Measurements from ENCODE around the gene FAM20C. TPM values are rescaled to one million over a fixed set of nuclear protein-coding genes. Genes with fewer than 3 reads are reported as not detected.

The FAM20C gene
- total RNA-seq, 1 experiment from 2014 or later = 132 TPM

DNA sequence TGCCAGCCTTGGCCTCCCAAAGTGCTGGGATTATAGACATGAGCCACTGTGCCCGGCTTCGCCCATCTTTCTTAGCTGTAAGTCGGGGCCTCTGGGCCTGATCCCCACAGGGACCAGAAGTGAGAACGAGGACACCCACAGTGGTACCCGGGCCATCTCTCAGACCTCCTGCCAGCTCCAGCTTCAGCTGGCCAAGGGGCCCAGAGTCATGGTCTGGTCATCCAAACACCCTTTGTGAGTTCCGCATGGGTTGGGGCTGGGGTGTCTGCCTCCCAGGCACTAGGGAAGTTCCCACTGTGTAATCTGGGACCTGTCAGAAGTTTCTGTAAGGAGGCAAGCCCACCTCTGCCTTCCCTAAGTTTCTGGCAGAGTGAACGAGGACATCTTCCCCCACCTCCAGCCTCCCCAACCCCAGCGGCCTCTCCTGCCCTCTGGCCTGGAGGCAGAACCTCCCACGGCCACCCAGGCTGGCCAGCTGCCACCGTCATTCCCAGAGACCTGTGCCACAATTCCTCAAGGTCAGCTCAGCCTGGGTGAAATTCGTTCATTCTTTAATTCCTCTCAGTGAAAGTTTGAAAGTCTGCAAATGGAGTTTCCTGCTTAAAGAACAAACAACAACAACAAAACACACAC is 78.1 kb downstream of the FAM20C start:
- DNase-seq (ENCODE audit: low spot score) = no peak

DNA sequence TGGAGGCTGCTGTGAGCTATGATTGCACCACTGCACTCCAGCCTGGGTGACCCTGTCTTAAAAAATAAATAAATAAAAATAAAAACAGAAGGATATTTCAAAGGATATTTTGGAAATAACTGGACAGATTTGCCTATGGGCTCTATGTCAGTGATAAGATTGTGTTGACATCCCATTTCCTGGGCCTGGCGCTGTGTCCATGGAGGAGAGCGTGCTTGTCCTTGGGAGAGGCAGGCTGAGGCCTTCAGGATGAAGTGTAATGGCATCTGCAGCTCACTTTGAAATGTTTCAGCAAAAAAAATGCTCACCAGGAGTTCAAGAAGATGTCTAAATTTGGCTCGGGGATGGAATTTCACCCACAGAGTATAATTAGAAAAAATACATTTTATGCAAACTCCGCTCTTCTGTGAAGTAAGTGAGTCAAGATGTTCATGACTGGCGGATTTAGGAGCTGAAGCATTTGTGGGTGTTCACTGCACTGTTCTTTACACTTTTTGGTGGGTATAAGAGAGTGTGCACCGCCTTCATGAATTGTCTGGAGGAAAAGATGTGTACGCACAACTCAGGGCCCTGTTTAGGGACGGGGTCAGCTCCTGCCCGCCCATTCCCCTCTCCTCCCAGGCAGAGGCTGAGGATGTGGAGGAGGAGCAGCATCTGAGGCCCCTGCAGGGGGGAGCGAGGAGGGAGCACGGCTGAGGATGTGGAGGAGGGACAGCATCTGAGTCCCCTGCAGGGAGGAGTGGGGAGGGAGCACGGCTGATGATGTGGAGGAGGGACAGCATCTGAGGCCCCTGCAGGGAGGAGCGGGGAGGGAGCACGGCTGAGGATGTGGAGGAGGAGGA is 79.1 kb downstream of the FAM20C start:
- no peak for DNase-seq (ENCODE audit: low spot score)

DNA sequence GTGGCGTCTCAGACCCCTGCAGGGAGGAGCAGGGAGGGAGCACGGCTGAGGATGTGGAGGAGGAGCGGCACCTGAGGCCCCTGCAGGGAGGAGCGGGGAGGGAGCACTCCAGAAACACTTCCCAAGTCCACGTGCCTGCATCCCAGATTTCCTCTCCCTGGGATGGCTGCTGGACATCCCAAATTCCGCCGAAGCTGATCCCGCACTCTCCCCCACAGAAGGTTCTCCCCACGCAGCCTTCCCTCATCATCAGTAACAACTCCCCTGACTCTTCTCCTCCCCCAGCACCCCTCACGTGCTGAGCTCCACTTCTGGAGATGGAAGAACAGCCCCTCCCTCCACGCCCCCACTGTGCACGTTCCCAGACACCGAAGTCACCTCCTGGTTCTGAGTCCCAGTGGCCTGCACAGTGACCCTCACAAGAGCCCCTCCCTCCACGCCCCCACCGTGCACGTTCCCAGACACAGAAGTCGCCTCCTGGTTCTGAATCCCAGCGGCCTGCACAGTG is 79.8 kb downstream of the FAM20C start:
- no peak for DNase-seq (ENCODE audit: low spot score)

DNA sequence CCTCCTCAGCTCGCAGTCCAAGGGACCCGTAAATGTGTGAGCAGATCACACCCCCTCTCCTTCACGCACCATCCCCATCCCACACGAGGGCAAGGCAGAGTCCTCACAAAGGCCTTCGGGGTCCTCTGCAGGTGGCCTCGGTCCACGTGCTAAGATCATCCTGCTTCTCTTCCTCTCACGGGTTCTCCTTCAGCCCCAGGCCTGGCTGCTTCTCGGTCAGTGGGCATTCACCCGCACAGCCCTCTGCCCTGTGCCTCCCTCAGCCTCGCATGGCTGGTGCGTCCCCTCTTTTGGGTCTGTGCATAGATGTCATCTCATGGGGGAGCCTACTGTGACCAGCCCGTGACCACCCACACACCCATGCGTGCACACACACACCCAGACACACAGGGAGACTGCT is 80.3 kb downstream of the FAM20C start:
- DNase-seq (ENCODE audit: low spot score) = no peak

DNA sequence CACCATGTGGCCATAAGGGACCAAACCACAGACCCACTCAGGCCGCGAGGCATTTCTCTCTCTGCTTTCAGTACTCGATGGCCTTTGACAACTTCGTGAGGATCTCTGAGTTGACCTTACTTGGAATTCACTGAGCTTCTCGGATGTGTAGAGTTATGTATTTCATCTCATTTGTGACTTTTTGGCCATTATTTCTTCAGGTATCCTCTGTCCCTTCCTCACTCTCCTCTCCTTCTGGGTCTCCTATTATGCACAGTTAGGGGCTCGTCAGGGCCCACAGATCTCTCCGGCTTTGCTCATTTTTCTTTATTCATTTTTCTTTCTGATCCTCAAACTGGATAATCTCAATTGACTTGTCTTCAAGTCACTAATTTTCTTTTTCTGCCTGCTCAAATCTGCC is 81.0 kb downstream of the FAM20C start:
- DNase-seq (ENCODE audit: low spot score) = no peak

DNA sequence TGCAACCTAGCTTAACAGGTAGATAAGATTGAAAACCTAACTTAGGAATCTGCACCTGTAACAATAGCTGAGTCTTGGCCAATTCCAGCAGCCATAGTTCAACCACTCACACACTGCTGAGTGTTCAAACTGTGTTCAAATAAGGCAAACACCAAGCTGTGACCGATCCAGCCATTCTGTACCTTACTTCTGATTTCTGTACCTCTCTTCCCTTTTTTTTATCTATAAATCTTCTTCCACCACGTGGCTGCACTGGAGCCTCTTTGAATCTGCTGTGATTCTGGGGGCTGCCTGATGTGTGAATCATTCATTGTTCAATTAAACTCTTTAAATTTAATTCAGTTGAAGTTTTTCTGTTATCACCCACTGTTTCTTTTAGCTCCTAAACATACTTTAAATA is 81.9 kb downstream of the FAM20C start:
- DNase-seq (ENCODE audit: low spot score) = no peak

DNA sequence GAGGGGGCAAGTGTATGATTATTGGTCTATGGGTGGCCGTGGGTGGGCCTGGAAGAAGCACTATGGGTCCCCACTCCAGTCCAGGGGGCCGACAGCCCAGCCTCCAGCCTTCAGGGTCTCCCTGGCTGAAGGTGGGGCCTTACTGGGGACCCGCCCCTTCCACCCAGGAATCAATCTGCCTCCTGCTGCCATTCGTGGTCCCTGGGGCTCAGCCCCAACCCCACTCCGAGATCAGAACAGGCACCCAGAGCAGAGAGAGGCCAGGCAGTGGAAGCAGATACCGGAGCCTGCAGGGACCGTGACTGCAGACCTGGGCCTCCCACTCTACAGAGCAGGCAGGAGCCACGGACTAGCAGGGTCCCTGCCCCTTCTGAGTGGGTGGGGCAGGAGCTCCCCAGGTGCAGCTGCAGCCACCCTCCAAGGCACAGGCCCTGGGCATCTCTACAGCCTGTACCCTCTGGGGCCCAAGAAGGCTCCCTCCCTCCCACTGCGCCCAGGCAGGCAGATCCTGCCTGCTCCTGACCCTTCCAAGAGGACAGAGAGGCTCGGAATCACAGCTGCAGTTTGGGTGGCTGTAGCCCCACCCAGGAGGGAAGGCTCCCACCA is 84.0 kb downstream of the FAM20C start:
- DNase-seq (ENCODE audit: low spot score) = no peak

GRCh38 chr7:277228-277627 is 84.9 kb downstream of the FAM20C start:
- no peak for DNase-seq (ENCODE audit: low spot score)

DNA sequence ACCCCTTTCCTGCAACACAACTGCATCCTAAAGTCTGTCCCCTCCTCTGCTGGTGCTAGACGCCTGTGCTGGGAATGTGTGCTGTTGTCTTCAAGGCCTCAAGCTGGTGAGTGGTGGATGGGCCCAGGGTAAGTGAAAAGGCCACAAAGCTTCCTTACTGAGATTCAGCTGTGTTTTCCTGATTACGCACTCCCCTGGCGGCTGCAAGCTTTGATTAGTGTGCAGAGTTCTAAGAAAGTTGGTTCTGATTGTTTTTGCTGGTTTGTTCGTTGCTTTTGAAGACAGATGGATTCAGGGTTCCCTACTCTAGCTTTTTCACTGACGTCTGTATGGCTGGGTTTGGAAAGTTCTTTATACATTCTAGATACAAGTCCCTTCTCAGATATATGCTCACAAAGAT is 85.7 kb downstream of the FAM20C start:
- no peak for DNase-seq (ENCODE audit: low spot score)

- no peak for DNase-seq (ENCODE audit: low spot score)
Measured at GRCh38 chr7:279821-280220, 87.5 kb downstream of the FAM20C start.

DNA sequence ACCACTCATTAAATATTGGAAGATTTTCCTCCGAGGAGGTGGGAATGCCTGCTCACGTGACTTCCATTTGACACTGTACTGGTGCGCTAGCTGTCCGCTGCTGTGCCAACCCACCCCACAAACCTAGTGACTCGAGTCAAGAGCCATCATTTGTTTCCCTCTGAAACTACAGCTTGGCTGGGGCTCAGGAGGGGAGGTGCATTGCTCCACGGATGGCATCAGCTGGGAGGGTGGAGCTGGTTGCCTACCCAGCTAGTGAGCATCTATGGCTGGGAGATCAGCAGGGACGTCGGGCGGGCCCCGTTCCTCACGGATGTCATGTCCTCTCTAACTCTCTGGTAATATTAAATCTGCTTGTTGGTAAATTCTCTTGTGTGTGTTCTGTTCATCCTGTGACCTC is 88.1 kb downstream of the FAM20C start:
- DNase-seq (ENCODE audit: low spot score) = no peak

GRCh38 chr7:281637-282036 is 89.3 kb downstream of the FAM20C start:
- DNase-seq (ENCODE audit: low spot score) = no peak

GRCh38 chr7:282621-283020 is 90.2 kb downstream of the FAM20C start:
- no peak for DNase-seq (ENCODE audit: low spot score)

- DNase-seq (ENCODE audit: low spot score) = no peak
Measured at GRCh38 chr7:284762-285722, 92.7 kb downstream of the FAM20C start.

GRCh38 chr7:285731-286130 is 93.4 kb downstream of the FAM20C start:
- no peak for DNase-seq (ENCODE audit: low spot score)

DNA sequence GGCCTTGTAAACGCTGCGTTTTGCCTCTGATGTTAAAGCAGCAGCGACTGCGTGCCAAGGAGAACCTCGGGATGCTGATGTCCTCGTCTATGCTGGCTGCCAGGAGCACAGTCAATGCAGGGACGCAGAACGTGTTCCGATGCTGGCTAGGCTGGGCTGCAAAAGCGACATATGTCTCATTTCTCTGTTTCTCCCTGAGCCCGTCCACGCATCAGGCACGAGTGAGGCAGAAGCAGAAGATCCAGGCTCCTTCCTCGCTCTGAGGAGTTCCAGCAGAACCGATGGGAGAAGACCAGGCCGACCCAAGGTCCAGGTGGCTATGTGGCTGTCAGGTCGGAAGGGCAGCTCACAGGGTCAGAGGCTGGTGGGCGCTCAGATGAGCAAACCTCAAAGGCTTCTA is 93.9 kb downstream of the FAM20C start:
- DNase-seq (ENCODE audit: low spot score) = no peak

DNA sequence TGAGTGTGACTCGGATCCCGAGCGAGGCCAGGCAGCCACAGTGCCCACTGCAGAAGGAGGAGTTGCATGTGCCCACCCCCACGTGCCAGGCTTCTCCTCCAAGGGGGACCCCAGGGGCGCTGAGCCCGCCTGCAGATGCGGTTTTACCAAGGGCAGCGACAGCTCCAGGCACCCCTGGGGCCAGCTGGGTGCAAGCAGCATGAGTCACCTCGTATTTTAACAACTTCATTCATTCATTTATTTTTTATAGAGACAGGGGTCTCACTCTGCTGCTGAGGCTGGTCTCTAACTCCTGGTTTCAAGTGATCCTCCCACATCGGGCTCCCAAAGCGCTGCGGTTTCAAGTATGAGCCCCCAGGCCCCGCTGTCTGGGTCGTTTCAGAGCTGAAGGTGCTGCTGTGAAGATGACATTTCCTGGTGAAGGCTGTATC is 96.3 kb downstream of the FAM20C start:
- DNase-seq (ENCODE audit: low spot score) = no peak

GRCh38 chr7:289209-289755 is 96.9 kb downstream of the FAM20C start:
- no peak for DNase-seq (ENCODE audit: low spot score)

- DNase-seq (ENCODE audit: low spot score) = no peak
Measured at GRCh38 chr7:289756-290553, 97.6 kb downstream of the FAM20C start, which contains the start of gene FOXL3. FOXL3 (plus strand) TSS chr7:290170; CDS start chr7:290170, 0 bp downstream.

Measured in H4 (cell line).